ENCODE measurements around the gene GADD45G.

The GADD45G gene

GRCh38 chr9:89622933-89623861 is 18.4 kb downstream of the GADD45G start:
- H3K4me3 ChIP-seq (ENCODE audit: low read length in 2 of 2): peak overlapping the region; percentile 13 to 40
- no peaks in the 10 kb centered on the region for H3K36me3 ChIP-seq (ENCODE audit: control insufficient read depth in 2 of 2, insufficient read depth in 2 of 2, low read length in 2 of 2)
- peak overlapping the region; percentile 44 to 47 for H3K9ac ChIP-seq (ENCODE audit: low read length in 2 of 2)
- H3K27ac ChIP-seq (ENCODE audit: low read length): peak overlapping the region; percentile 99
- peaks cover 75% of the 10 kb centered on the region for H3K4me1 ChIP-seq (ENCODE audit: control insufficient read depth, insufficient read depth, low read length)
- no peaks in the 10 kb centered on the region for H3K27me3 ChIP-seq (ENCODE audit: control insufficient read depth in 1 of 2, insufficient read depth in 2 of 2, low read length in 2 of 2)
- H3K9me3 ChIP-seq (ENCODE audit: control insufficient read depth in 2 of 2, low read length in 2 of 2): no peaks in the 10 kb centered on the region

DNA sequence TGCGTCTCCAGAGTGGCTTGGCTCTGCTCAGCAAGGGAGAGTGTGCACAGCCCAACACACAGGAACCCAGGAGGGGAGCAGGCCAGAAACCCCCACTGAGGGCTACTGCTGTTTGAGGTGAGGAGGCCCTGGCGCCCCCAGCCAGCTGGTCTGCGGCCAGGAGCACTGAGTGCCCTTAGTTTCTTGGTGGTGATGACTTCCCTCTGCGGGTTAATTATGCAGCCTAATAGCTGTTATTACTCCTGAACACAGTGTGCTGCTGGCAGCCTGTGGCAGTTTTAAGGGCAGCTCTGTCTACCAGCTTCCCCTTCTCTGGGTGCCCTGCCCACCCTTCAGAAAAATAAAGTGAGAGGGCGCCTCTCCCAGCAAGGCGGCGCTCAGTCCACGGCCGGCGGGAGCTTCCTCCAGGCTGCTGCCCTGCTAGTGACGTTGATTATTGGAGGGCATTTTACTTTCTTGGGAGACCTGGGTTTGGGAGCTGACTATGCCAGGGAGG is 19.2 kb downstream of the GADD45G start:
- Histone ChIP-seq H3K27me3 (ENCODE audit: control insufficient read depth in 1 of 2, insufficient read depth in 2 of 2, low read length in 2 of 2) (no peaks in the 10 kb centered on the region), H3K9me3 (ENCODE audit: control insufficient read depth in 2 of 2, low read length in 2 of 2) (no peaks in the 10 kb centered on the region), H3K36me3 (ENCODE audit: control insufficient read depth in 2 of 2, insufficient read depth in 2 of 2, low read length in 2 of 2) (no peaks in the 10 kb centered on the region), H3K4me1 (ENCODE audit: control insufficient read depth, insufficient read depth, low read length) (peaks cover 72% of the 10 kb centered on the region), H3K9ac (ENCODE audit: low read length in 2 of 2) (peak overlapping the region; percentile 44 to 81), H3K4me3 (ENCODE audit: low read length in 2 of 2) (peak overlapping the region in 1 of 2 donors; percentile 57), H3K27ac (ENCODE audit: low read length) (peak overlapping the region; percentile 99)

- peak overlapping the region; percentile 99 for H3K27ac ChIP-seq (ENCODE audit: low read length)
- peaks cover 60% of the 10 kb centered on the region for H3K4me1 ChIP-seq (ENCODE audit: control insufficient read depth, insufficient read depth, low read length)
- no peaks in the 10 kb centered on the region for H3K36me3 ChIP-seq (ENCODE audit: control insufficient read depth in 2 of 2, insufficient read depth in 2 of 2, low read length in 2 of 2)
- H3K9me3 ChIP-seq (ENCODE audit: control insufficient read depth in 2 of 2, low read length in 2 of 2): no peaks in the 10 kb centered on the region
- no peak overlapping the region for H3K4me3 ChIP-seq (ENCODE audit: low read length in 2 of 2)
- no peak overlapping the region for H3K9ac ChIP-seq (ENCODE audit: low read length in 2 of 2)
- H3K27me3 ChIP-seq (ENCODE audit: control insufficient read depth in 1 of 2, insufficient read depth in 2 of 2, low read length in 2 of 2): no peaks in the 10 kb centered on the region
Observed at GRCh38 chr9:89625721-89626687, 21.2 kb downstream of the GADD45G start.

GRCh38 chr9:89626741-89627265 is 22.0 kb downstream of the GADD45G start:
- Histone ChIP-seq H3K9ac (ENCODE audit: low read length in 2 of 2) (no peak overlapping the region), H3K4me3 (ENCODE audit: low read length in 2 of 2) (no peak overlapping the region)

DNA sequence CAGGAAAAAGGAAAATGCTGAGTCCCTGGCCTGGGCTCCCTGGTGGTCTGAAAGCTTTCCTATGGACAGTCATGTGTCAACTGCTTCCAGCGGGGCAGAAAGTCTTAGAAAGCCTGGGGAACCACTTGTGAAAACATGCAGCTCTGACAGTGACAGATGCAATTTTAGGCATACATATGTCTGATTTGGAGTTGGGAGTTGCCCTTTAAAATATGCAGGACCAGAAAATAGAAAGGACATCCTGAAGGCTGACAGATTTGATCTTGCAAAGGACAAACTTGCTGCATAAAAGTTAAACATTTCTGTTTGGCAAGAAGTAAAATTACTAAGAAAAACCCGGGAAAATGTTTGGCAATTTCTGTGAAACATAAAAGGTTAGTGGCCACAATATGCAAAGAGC is 23.8 kb downstream of the GADD45G start:
- no peak overlapping the region for H3K27ac ChIP-seq (ENCODE audit: low read length)
- no peaks in the 10 kb centered on the region for H3K27me3 ChIP-seq (ENCODE audit: control insufficient read depth in 1 of 2, insufficient read depth in 2 of 2, low read length in 2 of 2)
- no peak overlapping the region for H3K9ac ChIP-seq (ENCODE audit: low read length in 2 of 2)
- H3K36me3 ChIP-seq (ENCODE audit: control insufficient read depth in 2 of 2, insufficient read depth in 2 of 2, low read length in 2 of 2): no peaks in the 10 kb centered on the region
- H3K4me3 ChIP-seq (ENCODE audit: low read length in 2 of 2): no peak overlapping the region
- H3K4me1 ChIP-seq (ENCODE audit: control insufficient read depth, insufficient read depth, low read length): peaks cover 55% of the 10 kb centered on the region
- H3K9me3 ChIP-seq (ENCODE audit: control insufficient read depth in 2 of 2, low read length in 2 of 2): no peaks in the 10 kb centered on the region

More at GRCh38 chr9:89626741-89627265, 22.0 kb downstream of the GADD45G start:
- no peaks in the 10 kb centered on the region for H3K27me3 ChIP-seq (ENCODE audit: control insufficient read depth in 1 of 2, insufficient read depth in 2 of 2, low read length in 2 of 2)
- H3K27ac ChIP-seq (ENCODE audit: low read length): no peak overlapping the region
- H3K9me3 ChIP-seq (ENCODE audit: control insufficient read depth in 2 of 2, low read length in 2 of 2): no peaks in the 10 kb centered on the region
- peaks cover 60% of the 10 kb centered on the region for H3K4me1 ChIP-seq (ENCODE audit: control insufficient read depth, insufficient read depth, low read length)
- no peaks in the 10 kb centered on the region for H3K36me3 ChIP-seq (ENCODE audit: control insufficient read depth in 2 of 2, insufficient read depth in 2 of 2, low read length in 2 of 2)

DNA sequence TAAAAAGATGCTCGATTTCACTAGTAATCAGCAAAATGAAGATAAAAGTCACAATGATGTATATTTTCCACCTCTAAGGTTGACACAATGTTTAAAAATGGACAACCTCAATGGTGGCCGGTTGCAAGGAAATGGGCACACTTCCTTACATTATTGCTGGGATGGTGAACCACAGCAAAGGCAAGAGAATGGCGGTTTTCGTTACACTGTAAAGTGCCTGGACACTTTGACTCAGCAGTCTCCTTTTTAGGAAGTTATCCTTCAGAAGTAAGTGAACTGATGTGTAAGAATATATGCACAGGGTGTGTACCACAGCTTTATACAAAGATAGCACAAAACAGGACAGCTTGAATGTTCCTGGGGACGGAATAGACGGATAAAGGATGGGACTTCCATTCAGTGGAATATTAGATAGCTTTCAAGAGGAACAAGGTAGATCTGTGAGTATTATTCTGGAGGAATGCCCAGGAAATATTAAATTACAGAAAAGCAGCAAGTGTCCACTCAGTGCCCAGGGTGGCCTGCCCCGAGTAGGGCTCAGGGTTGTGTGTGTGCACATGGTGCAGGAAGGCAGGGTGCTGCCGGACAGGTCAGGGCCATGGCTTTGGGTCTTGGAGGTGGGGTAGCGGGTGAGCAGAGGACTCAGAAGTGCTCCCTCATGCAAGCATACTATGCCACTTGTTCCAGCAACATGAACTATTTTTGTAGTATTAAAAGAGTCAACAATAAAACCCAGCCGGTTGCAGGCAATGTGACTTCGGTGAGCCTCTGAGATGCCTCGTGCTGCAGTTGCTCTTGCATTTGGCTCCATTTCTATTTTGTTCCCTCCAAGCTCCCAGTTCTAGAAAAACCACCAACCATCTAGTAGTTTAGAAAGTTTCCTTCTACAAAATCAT is 24.5 kb downstream of the GADD45G start:
- Histone ChIP-seq H3K27me3 (ENCODE audit: control insufficient read depth in 1 of 2, insufficient read depth in 2 of 2, low read length in 2 of 2) (no peaks in the 10 kb centered on the region), H3K4me3 (ENCODE audit: low read length in 2 of 2) (no peak overlapping the region), H3K36me3 (ENCODE audit: control insufficient read depth in 2 of 2, insufficient read depth in 2 of 2, low read length in 2 of 2) (no peaks in the 10 kb centered on the region), H3K27ac (ENCODE audit: low read length) (no peak overlapping the region), H3K9me3 (ENCODE audit: control insufficient read depth in 2 of 2, low read length in 2 of 2) (no peaks in the 10 kb centered on the region), H3K9ac (ENCODE audit: low read length in 2 of 2) (no peak overlapping the region), H3K4me1 (ENCODE audit: control insufficient read depth, insufficient read depth, low read length) (peaks cover 54% of the 10 kb centered on the region)

- Histone ChIP-seq H3K9ac (ENCODE audit: low read length in 2 of 2) (no peak overlapping the region), H3K4me3 (ENCODE audit: low read length in 2 of 2) (no peak overlapping the region)
Observed at GRCh38 chr9:89630508-89630907, 25.7 kb downstream of the GADD45G start.

DNA sequence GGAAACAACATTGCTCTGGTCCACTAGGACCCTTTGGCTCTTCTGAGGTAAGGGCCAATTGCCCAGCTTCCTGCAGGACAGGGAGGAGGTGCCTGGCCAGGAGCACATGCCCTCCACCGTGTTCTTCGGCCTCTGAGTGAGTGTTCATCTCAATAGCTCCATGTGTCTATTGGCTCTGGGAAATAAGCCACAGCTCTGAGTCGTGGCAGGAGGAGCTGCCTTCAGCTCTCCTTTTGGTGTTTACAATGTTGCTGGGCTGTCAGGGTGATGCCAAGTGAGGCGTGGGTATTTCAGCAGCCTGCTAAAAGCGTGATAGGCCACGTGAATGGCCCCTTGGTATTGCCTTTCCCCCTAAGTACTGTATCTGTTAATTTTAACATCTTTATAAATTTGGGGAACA is 26.6 kb downstream of the GADD45G start:
- Histone ChIP-seq H3K9ac (ENCODE audit: low read length in 2 of 2) (no peak overlapping the region), H3K27ac (ENCODE audit: low read length) (no peak overlapping the region)

More at GRCh38 chr9:89630508-89630907, 25.7 kb downstream of the GADD45G start:
- Histone ChIP-seq H3K27me3 (ENCODE audit: control insufficient read depth in 1 of 2, insufficient read depth in 2 of 2, low read length in 2 of 2) (no peaks in the 10 kb centered on the region), H3K27ac (ENCODE audit: low read length) (no peak overlapping the region), H3K4me1 (ENCODE audit: control insufficient read depth, insufficient read depth, low read length) (peaks cover 47% of the 10 kb centered on the region), H3K36me3 (ENCODE audit: control insufficient read depth in 2 of 2, insufficient read depth in 2 of 2, low read length in 2 of 2) (no peaks in the 10 kb centered on the region), H3K9me3 (ENCODE audit: control insufficient read depth in 2 of 2, low read length in 2 of 2) (no peaks in the 10 kb centered on the region)

DNA sequence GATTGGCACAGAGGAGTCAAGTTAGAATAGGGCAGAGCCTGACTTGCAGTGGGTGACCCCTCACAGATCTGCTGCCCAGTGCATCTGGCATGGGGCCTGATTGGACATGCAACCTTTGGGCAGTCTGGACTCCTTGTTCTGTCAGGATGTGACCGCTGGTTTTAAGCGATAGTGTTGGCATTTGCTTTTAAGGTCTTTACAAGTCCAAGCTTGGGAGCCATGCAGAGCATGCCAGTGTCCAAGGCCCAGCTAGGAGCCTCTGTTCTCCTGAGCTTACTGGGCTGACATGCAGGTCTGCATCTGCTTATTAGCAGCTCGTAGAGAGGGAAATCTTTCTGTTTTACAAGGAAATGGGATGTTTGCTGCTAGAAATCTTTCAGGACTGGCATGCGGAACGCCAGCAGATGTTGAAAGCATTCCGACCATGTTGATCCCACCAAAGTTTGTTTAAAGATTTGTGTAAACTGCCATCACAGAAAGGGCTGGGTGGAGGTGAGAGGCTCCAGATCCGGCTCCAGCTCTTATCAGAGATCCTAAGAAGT is 27.5 kb downstream of the GADD45G start:
- no peaks in the 10 kb centered on the region for H3K27me3 ChIP-seq (ENCODE audit: control insufficient read depth in 1 of 2, insufficient read depth in 2 of 2, low read length in 2 of 2)
- H3K4me1 ChIP-seq (ENCODE audit: control insufficient read depth, insufficient read depth, low read length): peaks cover 42% of the 10 kb centered on the region
- no peaks in the 10 kb centered on the region for H3K36me3 ChIP-seq (ENCODE audit: control insufficient read depth in 2 of 2, insufficient read depth in 2 of 2, low read length in 2 of 2)
- H3K9ac ChIP-seq (ENCODE audit: low read length in 2 of 2): no peak overlapping the region
- no peak overlapping the region for H3K27ac ChIP-seq (ENCODE audit: low read length)
- H3K4me3 ChIP-seq (ENCODE audit: low read length in 2 of 2): no peak overlapping the region
- no peaks in the 10 kb centered on the region for H3K9me3 ChIP-seq (ENCODE audit: control insufficient read depth in 2 of 2, low read length in 2 of 2)

More for the DNA sequence above, 26.6 kb downstream of the GADD45G start:
- no peaks in the 10 kb centered on the region for H3K36me3 ChIP-seq (ENCODE audit: control insufficient read depth in 2 of 2, insufficient read depth in 2 of 2, low read length in 2 of 2)
- H3K4me3 ChIP-seq (ENCODE audit: low read length in 2 of 2): no peak overlapping the region
- H3K4me1 ChIP-seq (ENCODE audit: control insufficient read depth, insufficient read depth, low read length): peaks cover 43% of the 10 kb centered on the region
- no peaks in the 10 kb centered on the region for H3K9me3 ChIP-seq (ENCODE audit: control insufficient read depth in 2 of 2, low read length in 2 of 2)
- no peaks in the 10 kb centered on the region for H3K27me3 ChIP-seq (ENCODE audit: control insufficient read depth in 1 of 2, insufficient read depth in 2 of 2, low read length in 2 of 2)

Measured in stomach smooth muscle (tissue), 2 donors.